Activated T-cell treated with anti-CD3 and anti-CD28 coated beads, Interleukin-2, amount 50 U/mL, for 72 hours (primary cell): ENCODE data around the gene ZHX3. TPM values are rescaled to one million over a fixed set of nuclear protein-coding genes. Genes with fewer than 3 reads are reported as not detected.

Experiments used
- ATAC-seq, 2 donors: fragments of 150-1000 bp; cut with Tn5 transposase; replicated peaks in 1 of 2; 2 replicates each; pipeline ENCODE4 v1.10.0; 2021; ENCODE audit warnings: moderate library complexity in 2 of 2, mild to moderate bottlenecking in 1 of 2
- DNase-seq, 2 donors: peaks; one replicate each; pipeline ENCODE4 v3.0.0; 2021 to 2022; ENCODE audit warnings: mixed read lengths in 1 of 2
- H3K27ac Mint-ChIP-seq: one replicate; pipeline ENCODE4 v1.8.0; 2022; ENCODE audit warnings: mild to moderate bottlenecking, moderate library complexity, mixed read lengths
- H3K27me3 Mint-ChIP-seq: one replicate; pipeline ENCODE4 v1.8.0; 2022; ENCODE audit warnings: low read depth, mixed read lengths
- H3K36me3 Mint-ChIP-seq, 2 donors: one replicate each; pipeline ENCODE4 v1.8.0; 2022; ENCODE audit warnings: mixed read lengths in 2 of 2, mild to moderate bottlenecking in 1 of 2; ENCODE audit not compliant: insufficient read depth in 2 of 2
- H3K4me1 Mint-ChIP-seq: one replicate; pipeline ENCODE4 v1.8.0; 2022; ENCODE audit warnings: low read depth, mixed read lengths
- H3K4me3 Mint-ChIP-seq, 2 donors: one replicate each; pipeline ENCODE4 v1.8.0; 2022; ENCODE audit warnings: mild to moderate bottlenecking in 2 of 2, mixed read lengths in 2 of 2, moderate library complexity in 2 of 2
- H3K9me3 Mint-ChIP-seq, 2 donors: one replicate each; pipeline ENCODE4 v1.8.0; 2022; ENCODE audit warnings: mixed read lengths in 2 of 2
- total RNA-seq, 2 donors: library from RNA; stranded (reverse); gene quantifications; one replicate each; pipeline ENCODE4 v1.2.3, GENCODE V29; 2022

ZHX3 gene
- total RNA-seq, 2 donors from 2014 or later = 10.2 to 11.5 TPM

DNA sequence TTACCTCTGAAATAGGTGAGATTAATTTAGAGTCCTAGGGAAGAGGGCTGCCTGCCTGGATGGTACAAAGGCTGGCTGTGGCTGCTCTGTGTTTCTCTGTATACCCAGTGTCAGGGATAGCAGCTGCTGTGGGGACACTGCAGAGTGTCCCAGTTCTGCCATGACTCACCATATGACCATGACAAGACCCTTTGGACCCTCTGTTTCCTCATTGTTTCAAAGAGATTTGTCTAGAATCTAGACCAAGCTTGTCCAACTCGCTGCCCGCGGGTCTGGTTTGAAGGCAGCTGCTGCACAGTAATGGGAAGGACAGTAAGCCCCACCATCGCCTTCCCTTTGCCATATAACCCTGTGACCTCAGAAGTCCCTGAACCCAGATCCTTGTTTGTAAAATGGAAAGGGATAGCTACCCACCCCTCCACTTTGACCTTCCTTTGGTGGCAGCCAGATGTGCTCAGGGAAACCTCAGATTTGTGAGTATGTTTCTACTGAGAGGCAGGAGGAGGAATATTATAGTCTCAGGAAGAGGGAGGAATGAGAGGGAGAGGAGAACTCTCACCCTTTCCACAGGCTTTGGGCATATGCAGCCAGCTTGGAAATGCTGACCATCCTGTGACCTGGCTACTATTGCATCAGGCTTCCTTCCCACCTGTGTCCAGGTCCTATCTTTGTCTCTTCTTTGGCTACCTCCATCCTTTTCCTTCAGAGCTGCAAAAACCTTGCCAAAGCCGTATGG, 166.2 kb downstream of the ZHX3 start:
- Mint-ChIP-seq H3K9me3 (peaks cover 0 to 2% of the 10 kb centered on the region in 2 donors), H3K4me3 (peak overlapping the region; percentile 18 to 59), H3K27ac (peak overlapping the region; percentile 85), H3K36me3 (peaks cover 2 to 11% of the 10 kb centered on the region in 2 donors), H3K4me1 (peaks cover 100% of the 10 kb centered on the region), H3K27me3 (no peaks in the 10 kb centered on the region)
- DNase-seq = no peak
- ATAC-seq = no peak

DNA sequence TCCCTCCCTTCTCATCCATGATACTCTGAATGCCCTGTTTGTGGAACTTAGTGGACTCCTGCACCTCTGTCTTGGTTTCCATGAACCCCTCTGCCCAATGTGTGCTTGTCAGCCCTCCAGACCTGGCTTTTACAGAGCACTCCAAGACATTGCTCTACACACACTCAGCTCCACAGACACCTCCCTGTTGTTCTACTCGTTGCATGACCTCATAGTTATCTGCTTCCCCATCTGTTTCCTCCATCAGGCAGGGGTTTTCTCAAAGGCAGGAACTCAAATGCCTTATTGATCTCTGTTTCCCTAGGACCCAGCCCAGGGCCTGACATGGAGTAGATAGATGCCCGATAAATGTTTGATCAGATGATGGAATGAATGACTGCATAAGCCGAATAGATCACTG, 166.9 kb downstream of the ZHX3 start:
- H3K4me3 Mint-ChIP-seq = peak overlapping the region; percentile 18 to 59
- H3K36me3 Mint-ChIP-seq = peaks cover 2 to 12% of the 10 kb centered on the region in 2 donors
- no peak for DNase-seq
- H3K9me3 Mint-ChIP-seq = peaks cover 0 to 2% of the 10 kb centered on the region in 2 donors
- peak overlapping the region; percentile 85 for H3K27ac Mint-ChIP-seq
- no peaks in the 10 kb centered on the region for H3K27me3 Mint-ChIP-seq
- peaks cover 100% of the 10 kb centered on the region for H3K4me1 Mint-ChIP-seq
- ATAC-seq = peak; percentile 37 to 53

DNA sequence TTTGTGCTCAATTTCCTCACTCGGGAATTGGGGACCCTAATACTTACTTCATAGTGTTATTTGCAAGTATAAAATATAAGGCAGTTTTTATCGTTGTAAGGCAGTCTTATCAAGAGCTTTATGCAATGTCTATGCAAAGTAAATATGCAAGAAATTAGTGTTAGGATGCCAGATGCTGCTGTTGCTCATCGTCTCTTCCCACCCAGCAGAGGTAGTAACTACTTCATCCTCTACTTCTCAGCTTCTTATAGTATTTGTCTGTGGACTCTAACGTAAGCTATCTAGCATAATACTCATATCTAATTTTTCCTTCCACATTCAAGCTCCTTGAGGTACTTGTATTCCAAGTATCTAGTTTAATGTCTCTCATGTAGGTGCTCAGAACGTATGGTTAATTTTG, 168.6 kb downstream of the ZHX3 start:
- Mint-ChIP-seq H3K27ac (peak overlapping the region; percentile 76), H3K27me3 (no peaks in the 10 kb centered on the region), H3K4me3 (peak overlapping the region; percentile 4 to 29), H3K4me1 (peaks cover 100% of the 10 kb centered on the region), H3K36me3 (peaks cover 2 to 19% of the 10 kb centered on the region in 2 donors), H3K9me3 (peaks cover 0 to 2% of the 10 kb centered on the region in 2 donors)
- no peak for ATAC-seq
- no peak for DNase-seq

DNA sequence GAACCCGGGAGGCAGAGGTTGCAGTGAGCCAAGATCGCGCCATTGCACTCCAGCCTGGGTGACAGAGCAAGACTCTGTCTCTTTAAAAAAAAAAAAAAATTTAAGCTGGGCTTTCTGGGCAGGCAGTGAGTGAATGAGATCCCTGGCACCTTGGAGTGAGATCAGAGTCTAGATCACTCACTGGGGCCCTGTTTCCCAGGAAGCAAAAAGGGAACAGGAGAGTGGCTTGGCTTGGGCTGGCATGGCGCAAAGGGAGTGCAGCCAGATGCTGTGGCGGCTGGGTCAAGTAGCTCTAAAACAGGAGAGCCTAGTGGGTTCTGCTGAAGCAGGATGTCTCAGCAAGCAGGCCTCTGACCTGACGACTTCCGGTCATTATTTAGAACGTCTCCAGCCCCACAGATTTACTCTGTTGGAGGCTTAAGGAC, 169.8 kb downstream of the ZHX3 start:
- DNase-seq (no peak), ATAC-seq (no peak)
- peaks cover 100% of the 10 kb centered on the region for H3K4me1 Mint-ChIP-seq
- no peaks in the 10 kb centered on the region for H3K27me3 Mint-ChIP-seq
- no peak overlapping the region for H3K4me3 Mint-ChIP-seq
- H3K27ac Mint-ChIP-seq = peak overlapping the region; percentile 58
- H3K36me3 Mint-ChIP-seq = peaks cover 2 to 19% of the 10 kb centered on the region in 2 donors
- peaks cover 0 to 2% of the 10 kb centered on the region in 2 donors for H3K9me3 Mint-ChIP-seq

DNA sequence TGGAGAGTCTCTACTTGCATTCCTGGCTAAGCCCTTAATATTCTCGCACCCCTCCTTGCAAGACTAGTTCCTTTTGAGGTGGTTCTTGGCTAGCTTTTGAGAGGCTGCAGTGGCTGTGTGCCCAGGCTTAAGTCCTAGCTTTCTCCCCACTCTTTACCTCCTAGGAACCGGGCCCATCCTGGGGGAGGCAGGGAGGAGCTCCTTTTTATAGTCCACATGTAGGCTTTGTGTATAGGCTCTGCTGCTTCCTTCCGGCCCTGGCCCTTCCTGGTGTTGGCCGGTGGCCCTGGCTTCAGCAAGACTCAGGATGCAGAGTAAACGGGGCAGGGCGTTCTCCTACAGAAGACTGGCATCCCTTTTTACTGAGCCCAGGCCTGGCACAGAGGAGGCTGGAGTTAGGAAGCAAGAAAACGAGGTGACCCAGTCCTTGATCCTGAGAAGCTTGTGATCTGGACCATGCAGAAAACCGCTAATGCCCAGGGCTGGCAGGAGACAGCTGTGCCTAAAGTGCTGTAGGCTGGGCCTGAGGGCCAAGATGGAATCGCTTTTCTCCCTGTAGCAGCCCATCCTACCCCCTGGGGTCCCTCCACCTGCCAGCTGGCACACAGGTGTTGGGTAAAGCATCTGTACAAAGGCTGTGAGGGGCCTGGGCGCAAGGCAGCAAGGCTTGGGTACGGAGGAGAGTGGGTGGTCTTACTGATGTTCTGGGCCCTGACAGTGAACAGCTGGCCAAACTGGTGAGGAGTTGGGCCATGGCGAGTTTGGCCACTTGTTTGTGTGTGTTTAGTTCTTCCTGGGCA, 171.5 kb downstream of the ZHX3 start:
- H3K4me3 Mint-ChIP-seq = peak overlapping the region; percentile 23 to 48
- DNase-seq (no peak), ATAC-seq (no peak)
- H3K4me1 Mint-ChIP-seq = peaks cover 100% of the 10 kb centered on the region
- no peaks in the 10 kb centered on the region for H3K27me3 Mint-ChIP-seq
- H3K27ac Mint-ChIP-seq = peak overlapping the region; percentile 51
- peaks cover 2 to 15% of the 10 kb centered on the region in 2 donors for H3K36me3 Mint-ChIP-seq
- H3K9me3 Mint-ChIP-seq = peaks cover 0 to 2% of the 10 kb centered on the region in 2 donors

DNA sequence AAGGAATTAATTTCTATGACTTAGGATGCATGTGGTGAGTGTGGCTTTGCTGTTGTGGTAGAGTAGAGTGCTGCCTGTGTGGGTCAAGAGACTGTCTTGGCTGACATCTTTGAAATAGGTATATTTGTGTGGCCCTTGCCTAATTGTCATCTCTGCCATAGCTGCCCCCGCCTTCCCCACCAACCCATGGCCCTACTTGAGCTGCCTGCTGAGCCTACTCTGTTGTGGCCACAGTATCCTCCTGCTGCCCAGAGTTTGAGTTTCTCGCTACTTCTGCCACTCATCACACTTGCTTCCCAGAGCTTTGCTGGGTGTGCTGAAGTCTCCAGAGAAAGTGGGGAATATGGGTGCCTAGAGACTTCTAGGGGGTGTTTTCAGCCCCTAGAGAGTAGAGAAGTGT, 172.2 kb downstream of the ZHX3 start:
- no peaks in the 10 kb centered on the region for H3K27me3 Mint-ChIP-seq
- H3K4me3 Mint-ChIP-seq = peak overlapping the region; percentile 38 to 85
- DNase-seq (no peak), ATAC-seq (no peak)
- H3K36me3 Mint-ChIP-seq = peaks cover 2 to 15% of the 10 kb centered on the region in 2 donors
- peak overlapping the region; percentile 51 for H3K27ac Mint-ChIP-seq
- peaks cover 0 to 2% of the 10 kb centered on the region in 2 donors for H3K9me3 Mint-ChIP-seq
- H3K4me1 Mint-ChIP-seq = peaks cover 100% of the 10 kb centered on the region

DNA sequence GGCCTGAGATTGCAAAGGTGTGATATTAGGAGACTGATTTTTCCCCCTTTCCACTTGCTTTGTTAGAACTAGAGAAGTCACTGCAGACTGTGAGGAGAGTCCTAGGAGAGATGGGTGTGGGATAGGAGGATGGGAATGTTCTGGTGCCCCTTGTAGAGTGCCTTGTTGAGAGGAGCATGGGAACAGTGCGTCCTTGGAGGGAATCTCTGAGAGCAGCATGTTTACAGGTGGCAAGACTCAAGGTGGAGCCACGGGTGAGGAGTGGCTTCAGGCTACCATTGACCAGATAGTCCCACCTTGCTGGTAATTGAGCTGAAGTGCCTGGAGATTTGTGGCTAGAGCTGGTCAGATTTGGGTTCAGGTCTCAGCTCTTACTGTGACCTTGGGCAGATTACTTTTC, 174.2 kb downstream of the ZHX3 start:
- Mint-ChIP-seq H3K36me3 (peaks cover 2 to 15% of the 10 kb centered on the region in 2 donors), H3K27ac (peak overlapping the region; percentile 91), H3K27me3 (no peaks in the 10 kb centered on the region), H3K4me1 (peaks cover 98% of the 10 kb centered on the region), H3K4me3 (peak overlapping the region; percentile 85 to 86), H3K9me3 (peaks cover 0 to 2% of the 10 kb centered on the region in 2 donors)
- no peak for ATAC-seq
- no peak for DNase-seq

DNA sequence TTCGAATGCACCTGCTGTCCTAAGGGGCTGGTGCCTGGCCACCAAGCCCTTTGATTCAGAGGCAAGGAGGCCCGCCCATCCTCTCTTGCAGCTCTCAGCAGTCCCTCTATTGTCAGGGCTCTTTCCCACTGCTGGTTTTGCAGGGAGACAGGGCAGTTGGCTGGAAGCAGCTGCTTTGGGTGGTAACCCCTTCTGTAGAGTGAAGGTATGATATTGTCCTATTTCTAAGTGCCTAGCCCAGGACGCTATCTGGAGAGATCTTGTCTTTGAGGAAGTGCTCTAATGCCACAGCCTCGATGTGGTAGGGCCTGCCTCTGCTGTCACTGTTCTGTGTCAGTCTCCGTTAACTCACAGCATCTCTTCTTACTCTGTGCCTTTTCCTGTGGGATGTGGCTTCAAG, 174.6 kb downstream of the ZHX3 start:
- H3K27ac Mint-ChIP-seq = peak overlapping the region; percentile 91
- peaks cover 94% of the 10 kb centered on the region for H3K4me1 Mint-ChIP-seq
- DNase-seq = peak in 1 of 2 donors; percentile 42
- peaks cover 2 to 15% of the 10 kb centered on the region in 2 donors for H3K36me3 Mint-ChIP-seq
- peak overlapping the region; percentile 85 to 86 for H3K4me3 Mint-ChIP-seq
- no peaks in the 10 kb centered on the region for H3K27me3 Mint-ChIP-seq
- peaks cover 0 to 2% of the 10 kb centered on the region in 2 donors for H3K9me3 Mint-ChIP-seq
- peak; percentile 38 to 44 for ATAC-seq

DNA sequence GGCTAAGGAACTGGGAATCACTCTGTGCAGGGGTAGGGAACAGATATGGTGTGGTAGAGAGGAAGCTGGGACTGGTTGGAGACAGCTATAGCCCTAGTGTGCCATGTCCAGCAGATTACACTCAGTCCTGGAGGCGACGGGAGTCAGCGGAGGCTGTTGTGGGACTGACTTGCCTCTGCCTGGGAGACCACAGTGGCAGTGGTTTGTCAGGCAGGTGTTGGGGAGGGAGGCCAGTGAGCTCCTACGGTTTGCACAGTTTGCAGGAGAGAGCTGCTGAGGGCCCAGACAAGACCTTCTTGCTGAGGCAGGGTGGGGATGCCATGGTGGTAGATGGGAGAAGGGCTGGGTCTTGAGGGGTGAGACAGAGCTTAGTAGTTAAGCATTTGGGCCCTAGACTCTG, 175.3 kb downstream of the ZHX3 start:
- Mint-ChIP-seq H3K36me3 (peaks cover 2 to 14% of the 10 kb centered on the region in 2 donors), H3K4me3 (peak overlapping the region; percentile 85 to 86), H3K9me3 (peaks cover 0 to 2% of the 10 kb centered on the region in 2 donors), H3K27ac (peak overlapping the region; percentile 91), H3K4me1 (peaks cover 87% of the 10 kb centered on the region), H3K27me3 (no peaks in the 10 kb centered on the region)
- no peak for ATAC-seq
- DNase-seq = no peak

DNA sequence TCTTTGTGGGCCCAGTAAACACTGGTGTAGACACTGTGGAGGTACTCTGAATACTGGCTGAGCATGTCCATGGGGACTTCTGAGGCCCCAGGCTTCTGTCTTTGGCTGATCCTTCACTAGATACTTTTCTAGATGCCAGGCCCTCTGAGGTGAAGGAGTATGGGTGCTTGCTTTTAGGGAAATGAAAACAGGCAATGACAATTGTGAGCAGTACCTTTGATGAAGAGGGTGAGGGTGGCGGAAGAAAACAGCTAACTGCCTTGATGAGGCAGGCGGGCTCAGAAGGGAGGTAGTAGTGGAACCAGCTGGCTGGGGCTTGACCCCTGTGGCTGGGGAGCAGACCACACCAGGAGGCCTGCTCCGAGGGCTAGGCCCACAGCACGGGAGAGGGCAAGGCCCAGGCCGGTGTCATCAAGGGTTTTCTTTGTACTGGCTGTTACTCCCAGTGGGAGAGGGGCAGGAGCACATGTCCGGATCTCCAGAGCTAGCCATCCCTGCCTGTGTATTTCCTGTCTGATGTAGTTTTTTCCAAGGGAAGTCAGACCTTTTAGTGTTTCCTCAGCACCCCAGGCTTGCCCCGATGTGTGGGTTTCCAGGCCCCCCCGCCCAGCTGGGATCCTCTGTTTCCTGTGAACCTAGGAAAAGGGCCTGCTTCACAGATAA, 176.2 kb downstream of the ZHX3 start:
- H3K4me3 Mint-ChIP-seq = peak overlapping the region; percentile 85 to 86
- no peaks in the 10 kb centered on the region for H3K27me3 Mint-ChIP-seq
- H3K27ac Mint-ChIP-seq = peak overlapping the region; percentile 91
- H3K4me1 Mint-ChIP-seq = peaks cover 80% of the 10 kb centered on the region
- peaks cover 0 to 8% of the 10 kb centered on the region in 2 donors for H3K36me3 Mint-ChIP-seq
- H3K9me3 Mint-ChIP-seq = no peaks in the 10 kb centered on the region
- DNase-seq (no peak), ATAC-seq (no peak)

DNA sequence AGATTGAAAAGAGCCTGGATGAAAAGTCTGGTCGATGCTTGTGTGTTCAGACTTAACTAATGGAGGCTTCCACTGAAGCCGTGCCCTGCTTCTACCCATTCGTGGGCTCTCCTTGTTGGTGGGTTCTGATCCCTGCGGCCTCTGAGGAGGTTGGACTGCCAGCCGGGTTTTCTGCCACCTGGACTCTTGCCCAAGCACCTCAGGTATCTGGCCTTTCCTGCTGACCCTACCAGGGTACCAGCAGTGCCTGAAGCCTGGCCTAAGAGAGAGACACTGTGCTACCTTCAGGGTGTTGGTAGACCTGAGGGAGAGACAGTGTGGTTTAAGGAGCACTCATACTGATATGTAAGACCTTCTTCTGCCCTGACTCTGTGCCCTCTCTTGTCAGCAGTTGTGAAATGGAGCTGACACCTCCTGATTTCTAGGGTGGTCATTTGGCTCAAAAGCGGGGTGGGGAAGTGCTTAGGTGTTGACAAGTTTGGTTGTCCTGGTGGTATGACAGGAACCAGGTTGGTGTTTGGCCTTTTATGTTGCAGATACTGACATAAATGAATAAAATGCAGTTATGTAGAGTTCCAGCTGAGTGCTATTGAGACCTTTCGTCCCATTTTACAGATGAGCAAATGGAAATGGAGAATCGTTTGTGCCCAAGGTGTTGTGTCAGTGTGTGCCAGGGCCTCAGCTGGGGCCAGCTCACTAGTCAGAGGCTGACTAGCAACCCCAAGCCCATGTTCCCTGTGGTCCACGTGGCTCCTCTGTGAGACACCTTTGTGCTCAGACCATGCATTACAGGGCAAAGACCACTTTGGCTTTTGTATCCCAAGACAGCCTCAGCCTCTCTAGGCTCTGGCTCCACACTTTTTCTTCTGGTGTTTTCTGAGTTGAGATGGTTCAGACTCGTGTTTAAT, 177.1 kb downstream of the ZHX3 start:
- Mint-ChIP-seq H3K4me3 (peak overlapping the region; percentile 85 to 86), H3K36me3 (peaks cover 0 to 7% of the 10 kb centered on the region in 2 donors), H3K27me3 (no peaks in the 10 kb centered on the region), H3K4me1 (peaks cover 80% of the 10 kb centered on the region), H3K9me3 (no peaks in the 10 kb centered on the region), H3K27ac (peak overlapping the region; percentile 91)
- DNase-seq (peak in 1 of 2 donors; percentile 46), ATAC-seq (peak in 1 of 2 donors; percentile 8)
